ENCODE measurements around the gene INHBE. TPM values are rescaled to one million over a fixed set of nuclear protein-coding genes. Genes with fewer than 3 reads are reported as not detected.

Gene INHBE
- total RNA-seq, 1 donor from 2014 or later: 8.4 TPM

- H3K4me3 Mint-ChIP-seq (ENCODE audit: unreplicated experiment): no peak overlapping the region
- no peaks in the 10 kb centered on the region for H3K27me3 Mint-ChIP-seq (ENCODE audit: low read depth)
- H3K27ac Mint-ChIP-seq (ENCODE audit: unreplicated experiment): no peak overlapping the region
- H3K4me1 Mint-ChIP-seq (ENCODE audit: low read depth): peaks cover 33% of the 10 kb centered on the region
- peaks cover 14% of the 10 kb centered on the region for H3K36me3 Mint-ChIP-seq (ENCODE audit: low read depth)
- H3K9me3 Mint-ChIP-seq (ENCODE audit: low read depth): no peaks in the 10 kb centered on the region
- no peak for DNase-seq (ENCODE audit: low spot score)
- no peak for TF ChIP-seq CTCF (IDR thresholded peaks at IDR 0.05)
These were observed 30.6 kb downstream of the INHBE start for GRCh38 chr12:57485695-57486094.

GRCh38 chr12:57487055-57487596 lies 32.0 kb downstream of the INHBE start:
- Mint-ChIP-seq H3K27me3 (ENCODE audit: low read depth) (no peaks in the 10 kb centered on the region), H3K27ac (ENCODE audit: unreplicated experiment) (peak overlapping the region; percentile 27), H3K4me3 (ENCODE audit: unreplicated experiment) (peak overlapping the region; percentile 99), H3K9me3 (ENCODE audit: low read depth) (no peaks in the 10 kb centered on the region), H3K36me3 (ENCODE audit: low read depth) (peaks cover 27% of the 10 kb centered on the region), H3K4me1 (ENCODE audit: low read depth) (peaks cover 40% of the 10 kb centered on the region)
- TF ChIP-seq CTCF (IDR thresholded peaks at IDR 0.05): no peak
- DNase-seq (ENCODE audit: low spot score): peak; percentile 52

GRCh38 chr12:57487597-57488401 lies 32.7 kb downstream of the INHBE start, which contains the start of gene MARS1:
MARS1 (plus strand) TSS chr12:57488068; CDS start chr12:57488091, 23 bp downstream.
- peak; percentile 94 for DNase-seq (ENCODE audit: low spot score)
- Mint-ChIP-seq H3K4me3 (ENCODE audit: unreplicated experiment) (peak within 1 kb of the TSS; percentile 99), H3K4me1 (ENCODE audit: low read depth) (peaks cover 42% of the 10 kb centered on the region), H3K27me3 (ENCODE audit: low read depth) (no peaks in the 10 kb centered on the region), H3K36me3 (ENCODE audit: low read depth) (peaks cover 30% of the 10 kb centered on the region), H3K27ac (ENCODE audit: unreplicated experiment) (peak within 1 kb of the TSS; percentile 97), H3K9me3 (ENCODE audit: low read depth) (no peaks in the 10 kb centered on the region)
- peak; percentile 27 for TF ChIP-seq CTCF (IDR thresholded peaks at IDR 0.05)

- TF ChIP-seq CTCF (IDR thresholded peaks at IDR 0.05): no peak
- peak; percentile 20 for DNase-seq (ENCODE audit: low spot score)
- H3K27ac Mint-ChIP-seq (ENCODE audit: unreplicated experiment): peak overlapping the region; percentile 97
- no peaks in the 10 kb centered on the region for H3K9me3 Mint-ChIP-seq (ENCODE audit: low read depth)
- H3K4me1 Mint-ChIP-seq (ENCODE audit: low read depth): peaks cover 36% of the 10 kb centered on the region
- H3K36me3 Mint-ChIP-seq (ENCODE audit: low read depth): peaks cover 32% of the 10 kb centered on the region
- no peaks in the 10 kb centered on the region for H3K27me3 Mint-ChIP-seq (ENCODE audit: low read depth)
- peak overlapping the region; percentile 99 for H3K4me3 Mint-ChIP-seq (ENCODE audit: unreplicated experiment)
These were observed 33.5 kb downstream of the INHBE start for GRCh38 chr12:57488402-57489156.

GRCh38 chr12:57489157-57489641 lies 34.1 kb downstream of the INHBE start:
- peak; percentile 13 for DNase-seq (ENCODE audit: low spot score)
- Mint-ChIP-seq H3K9me3 (ENCODE audit: low read depth) (no peaks in the 10 kb centered on the region), H3K4me1 (ENCODE audit: low read depth) (peaks cover 35% of the 10 kb centered on the region)

More at GRCh38 chr12:57489157-57489641, 34.1 kb downstream of the INHBE start:
- no peak for TF ChIP-seq CTCF (IDR thresholded peaks at IDR 0.05)
- Mint-ChIP-seq H3K36me3 (ENCODE audit: low read depth) (peaks cover 32% of the 10 kb centered on the region), H3K27ac (ENCODE audit: unreplicated experiment) (peak overlapping the region; percentile 97), H3K27me3 (ENCODE audit: low read depth) (no peaks in the 10 kb centered on the region), H3K4me3 (ENCODE audit: unreplicated experiment) (peak overlapping the region; percentile 99)
